ENCODE results near the gene ZNF275.

The ZNF275 gene

GRCh38 chrX:153366878-153367538, 33.1 kb downstream of the ZNF275 start:
- Histone ChIP-seq H3K79me1 (ENCODE audit: low read depth, low read length) (no peaks in the 10 kb centered on the region), H2AK5ac (ENCODE audit: low read depth, low read length) (no peak overlapping the region), H2BK120ac (ENCODE audit: low read depth, low read length) (no peak overlapping the region), H3K4me2 (ENCODE audit: insufficient read depth, low read length, poor library complexity, severe bottlenecking) (no peak overlapping the region), H3K4me1 (ENCODE audit: control insufficient read depth in 2 of 2, insufficient read depth in 1 of 2, low read depth in 1 of 2, low read length in 2 of 2) (no peaks in the 10 kb centered on the region), H3K4ac (ENCODE audit: low read length) (no peak overlapping the region), H3K9me3 (replicated peaks in 1 of 2; ENCODE audit: control insufficient read depth in 2 of 2, insufficient read depth in 1 of 2, low read depth in 1 of 2, low read length in 2 of 2) (no peaks in the 10 kb centered on the region), H3K27ac (replicated peaks; ENCODE audit: low read length) (no peak overlapping the region), H2AFZ (ENCODE audit: low read length) (no peak overlapping the region), H3K18ac (ENCODE audit: low read length) (no peak overlapping the region), H3K4me3 (ENCODE audit: low read length in 2 of 2) (no peak overlapping the region), H4K8ac (ENCODE audit: low read depth, low read length) (no peak overlapping the region), H2BK12ac (ENCODE audit: low read length) (no peak overlapping the region), H2BK5ac (ENCODE audit: low read length) (no peak overlapping the region), H3K23ac (ENCODE audit: low read depth, low read length, poor library complexity) (no peak overlapping the region), H3K9ac (ENCODE audit: low read depth, low read length, poor library complexity) (no peak overlapping the region), H3K36me3 (replicated peaks in 1 of 2; ENCODE audit: control insufficient read depth in 2 of 2, insufficient read depth in 2 of 2, low read length in 2 of 2) (no peaks in the 10 kb centered on the region), H3K27me3 (ENCODE audit: control insufficient read depth in 3 of 3, insufficient read depth in 3 of 3, low read depth in 1 of 3, low read length in 3 of 3) (peaks cover 0 to 17% (median 0%) of the 10 kb centered on the region in 3 experiments), H3K14ac (ENCODE audit: low read length) (no peak overlapping the region), H2BK15ac (ENCODE audit: low read length) (no peak overlapping the region), H4K91ac (ENCODE audit: low read depth, low read length, poor library complexity) (no peak overlapping the region)
- DNase-seq (ENCODE audit: low spot score): no peak
- WGBS, 2 donors (ENCODE audit: extremely low coverage in 2 of 2, insufficient read length in 2 of 2, insufficient replicate concordance in 1 of 2): no CpG with 5 or more reads among the region's 5 CpGs

- Histone ChIP-seq H4K8ac (ENCODE audit: low read depth, low read length) (no peak overlapping the region), H3K79me1 (ENCODE audit: low read depth, low read length) (no peaks in the 10 kb centered on the region), H3K9me3 (replicated peaks in 1 of 2; ENCODE audit: control insufficient read depth in 2 of 2, insufficient read depth in 1 of 2, low read depth in 1 of 2, low read length in 2 of 2) (no peaks in the 10 kb centered on the region), H2BK120ac (ENCODE audit: low read depth, low read length) (no peak overlapping the region), H3K4me1 (ENCODE audit: control insufficient read depth in 2 of 2, insufficient read depth in 1 of 2, low read depth in 1 of 2, low read length in 2 of 2) (no peaks in the 10 kb centered on the region), H4K91ac (ENCODE audit: low read depth, low read length, poor library complexity) (no peak overlapping the region), H2AK5ac (ENCODE audit: low read depth, low read length) (no peak overlapping the region), H2BK15ac (ENCODE audit: low read length) (no peak overlapping the region), H2BK5ac (ENCODE audit: low read length) (no peak overlapping the region), H3K18ac (ENCODE audit: low read length) (no peak overlapping the region), H3K4me3 (ENCODE audit: low read length in 2 of 2) (no peak overlapping the region), H3K4me2 (ENCODE audit: insufficient read depth, low read length, poor library complexity, severe bottlenecking) (no peak overlapping the region), H3K4ac (ENCODE audit: low read length) (no peak overlapping the region), H3K27ac (replicated peaks; ENCODE audit: low read length) (no peak overlapping the region), H3K36me3 (replicated peaks in 1 of 2; ENCODE audit: control insufficient read depth in 2 of 2, insufficient read depth in 2 of 2, low read length in 2 of 2) (no peaks in the 10 kb centered on the region), H3K23ac (ENCODE audit: low read depth, low read length, poor library complexity) (no peak overlapping the region), H2AFZ (ENCODE audit: low read length) (peak overlapping the region; percentile 41), H3K27me3 (ENCODE audit: control insufficient read depth in 3 of 3, insufficient read depth in 3 of 3, low read depth in 1 of 3, low read length in 3 of 3) (peaks cover 0 to 31% (median 0%) of the 10 kb centered on the region in 3 experiments), H2BK12ac (ENCODE audit: low read length) (no peak overlapping the region), H3K14ac (ENCODE audit: low read length) (no peak overlapping the region), H3K9ac (ENCODE audit: low read depth, low read length, poor library complexity) (no peak overlapping the region)
- DNase-seq (ENCODE audit: low spot score): no peak
- WGBS, 2 donors (ENCODE audit: extremely low coverage in 2 of 2, insufficient read length in 2 of 2, insufficient replicate concordance in 1 of 2): no CpG with 5 or more reads among the region's 8 CpGs
Measured at GRCh38 chrX:153370293-153371055, 36.5 kb downstream of the ZNF275 start.

- Histone ChIP-seq H2AFZ (ENCODE audit: low read length) (peak overlapping the region; percentile 41), H3K27ac (replicated peaks; ENCODE audit: low read length) (no peak overlapping the region), H2BK12ac (ENCODE audit: low read length) (no peak overlapping the region), H3K36me3 (replicated peaks in 1 of 2; ENCODE audit: control insufficient read depth in 2 of 2, insufficient read depth in 2 of 2, low read length in 2 of 2) (no peaks in the 10 kb centered on the region), H2BK15ac (ENCODE audit: low read length) (no peak overlapping the region), H2BK5ac (ENCODE audit: low read length) (no peak overlapping the region), H3K9me3 (replicated peaks in 1 of 2; ENCODE audit: control insufficient read depth in 2 of 2, insufficient read depth in 1 of 2, low read depth in 1 of 2, low read length in 2 of 2) (no peaks in the 10 kb centered on the region), H3K14ac (ENCODE audit: low read length) (no peak overlapping the region), H3K4me3 (ENCODE audit: low read length in 2 of 2) (no peak overlapping the region), H3K9ac (ENCODE audit: low read depth, low read length, poor library complexity) (no peak overlapping the region), H4K91ac (ENCODE audit: low read depth, low read length, poor library complexity) (no peak overlapping the region), H3K18ac (ENCODE audit: low read length) (no peak overlapping the region), H2AK5ac (ENCODE audit: low read depth, low read length) (no peak overlapping the region), H4K8ac (ENCODE audit: low read depth, low read length) (no peak overlapping the region), H3K23ac (ENCODE audit: low read depth, low read length, poor library complexity) (no peak overlapping the region), H3K27me3 (ENCODE audit: control insufficient read depth in 3 of 3, insufficient read depth in 3 of 3, low read depth in 1 of 3, low read length in 3 of 3) (peaks cover 0 to 31% (median 0%) of the 10 kb centered on the region in 3 experiments), H2BK120ac (ENCODE audit: low read depth, low read length) (no peak overlapping the region), H3K4ac (ENCODE audit: low read length) (no peak overlapping the region), H3K79me1 (ENCODE audit: low read depth, low read length) (no peaks in the 10 kb centered on the region), H3K4me2 (ENCODE audit: insufficient read depth, low read length, poor library complexity, severe bottlenecking) (no peak overlapping the region), H3K4me1 (ENCODE audit: control insufficient read depth in 2 of 2, insufficient read depth in 1 of 2, low read depth in 1 of 2, low read length in 2 of 2) (no peaks in the 10 kb centered on the region)
- no peak for DNase-seq (ENCODE audit: low spot score)
- WGBS, 2 donors (ENCODE audit: extremely low coverage in 2 of 2, insufficient read length in 2 of 2, insufficient replicate concordance in 1 of 2): no CpG with 5 or more reads among the region's 3 CpGs
Measured at GRCh38 chrX:153371256-153371655, 37.3 kb downstream of the ZNF275 start.

- Histone ChIP-seq H2AK5ac (ENCODE audit: low read depth, low read length) (no peak overlapping the region), H3K27me3 (ENCODE audit: control insufficient read depth in 3 of 3, insufficient read depth in 3 of 3, low read depth in 1 of 3, low read length in 3 of 3) (peaks cover 0 to 31% (median 0%) of the 10 kb centered on the region in 3 experiments), H2BK15ac (ENCODE audit: low read length) (no peak overlapping the region), H3K4ac (ENCODE audit: low read length) (no peak overlapping the region), H2BK12ac (ENCODE audit: low read length) (no peak overlapping the region), H4K8ac (ENCODE audit: low read depth, low read length) (no peak overlapping the region), H3K9me3 (replicated peaks in 1 of 2; ENCODE audit: control insufficient read depth in 2 of 2, insufficient read depth in 1 of 2, low read depth in 1 of 2, low read length in 2 of 2) (no peaks in the 10 kb centered on the region), H3K23ac (ENCODE audit: low read depth, low read length, poor library complexity) (no peak overlapping the region), H3K4me1 (ENCODE audit: control insufficient read depth in 2 of 2, insufficient read depth in 1 of 2, low read depth in 1 of 2, low read length in 2 of 2) (no peaks in the 10 kb centered on the region), H3K79me1 (ENCODE audit: low read depth, low read length) (no peaks in the 10 kb centered on the region), H3K18ac (ENCODE audit: low read length) (no peak overlapping the region), H3K14ac (ENCODE audit: low read length) (no peak overlapping the region), H3K9ac (ENCODE audit: low read depth, low read length, poor library complexity) (no peak overlapping the region), H4K91ac (ENCODE audit: low read depth, low read length, poor library complexity) (no peak overlapping the region), H3K27ac (replicated peaks; ENCODE audit: low read length) (no peak overlapping the region), H2AFZ (ENCODE audit: low read length) (no peak overlapping the region), H3K4me2 (ENCODE audit: insufficient read depth, low read length, poor library complexity, severe bottlenecking) (no peak overlapping the region), H3K4me3 (ENCODE audit: low read length in 2 of 2) (no peak overlapping the region), H2BK5ac (ENCODE audit: low read length) (no peak overlapping the region), H3K36me3 (replicated peaks in 1 of 2; ENCODE audit: control insufficient read depth in 2 of 2, insufficient read depth in 2 of 2, low read length in 2 of 2) (no peaks in the 10 kb centered on the region), H2BK120ac (ENCODE audit: low read depth, low read length) (no peak overlapping the region)
- no peak for DNase-seq (ENCODE audit: low spot score)
Measured at GRCh38 chrX:153372949-153373348, 39.0 kb downstream of the ZNF275 start.

Measured in neuronal stem cell (in vitro differentiated cells).